ENCODE measurements around the gene RAP1GAP2.

The RAP1GAP2 gene

DNA sequence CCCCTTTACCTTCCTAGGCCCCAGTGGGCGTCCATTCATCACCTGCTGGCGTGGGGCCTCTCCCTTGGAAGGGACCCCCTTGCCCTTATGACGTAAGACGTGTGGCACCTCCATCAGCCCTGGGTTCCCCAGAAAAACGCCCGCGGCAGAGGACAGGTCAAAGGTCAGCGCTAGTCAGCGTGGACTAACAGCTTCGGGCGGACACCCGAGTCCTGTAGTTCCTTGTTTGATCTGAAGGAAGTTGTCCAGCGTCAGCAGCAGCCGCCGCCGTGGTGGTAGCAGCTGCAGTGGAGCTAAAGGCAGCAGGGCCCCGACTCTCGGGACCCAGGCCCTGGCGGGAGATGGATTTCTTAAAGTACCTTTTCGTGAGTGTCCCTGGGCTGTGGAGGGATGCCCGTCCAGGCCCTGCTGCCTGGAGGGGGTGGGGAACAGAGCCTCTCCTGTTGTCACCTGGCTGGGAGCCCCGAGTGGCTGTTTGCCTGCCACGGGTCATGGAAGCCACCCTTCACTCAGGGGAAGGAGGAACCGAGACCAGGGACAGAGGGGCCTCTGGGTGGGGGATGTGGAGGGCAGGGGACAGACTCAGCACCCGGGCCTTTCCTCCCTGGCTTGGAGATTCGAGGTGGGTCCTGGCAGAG, 143.6 kb downstream of the RAP1GAP2 start:
- Histone ChIP-seq H3K36me3 (ENCODE audit: control insufficient read depth in 2 of 2, insufficient read depth in 1 of 2, low read length in 2 of 2) (no peaks in the 10 kb centered on the region), H3K9me3 (ENCODE audit: control insufficient read depth, insufficient read depth, low read depth, low read length) (no peaks in the 10 kb centered on the region), H3K4me3 (ENCODE audit: low read depth, low read length) (no peak overlapping the region), H3K27ac (ENCODE audit: extremely low read depth, low read depth, low read length) (no peak overlapping the region), H3K4me1 (ENCODE audit: control insufficient read depth, insufficient read depth, low read length) (no peaks in the 10 kb centered on the region)
- CTCF ChIA-PET: interaction anchor here (0.8 to 1.0 kb wide), 2 partner anchors 47 to 91 kb away, joined by 3 read pairs; no protein-coding TSS in a partner anchor
- POLR2A ChIA-PET: no interaction called here
- TF ChIP-seq, protein P1, sequence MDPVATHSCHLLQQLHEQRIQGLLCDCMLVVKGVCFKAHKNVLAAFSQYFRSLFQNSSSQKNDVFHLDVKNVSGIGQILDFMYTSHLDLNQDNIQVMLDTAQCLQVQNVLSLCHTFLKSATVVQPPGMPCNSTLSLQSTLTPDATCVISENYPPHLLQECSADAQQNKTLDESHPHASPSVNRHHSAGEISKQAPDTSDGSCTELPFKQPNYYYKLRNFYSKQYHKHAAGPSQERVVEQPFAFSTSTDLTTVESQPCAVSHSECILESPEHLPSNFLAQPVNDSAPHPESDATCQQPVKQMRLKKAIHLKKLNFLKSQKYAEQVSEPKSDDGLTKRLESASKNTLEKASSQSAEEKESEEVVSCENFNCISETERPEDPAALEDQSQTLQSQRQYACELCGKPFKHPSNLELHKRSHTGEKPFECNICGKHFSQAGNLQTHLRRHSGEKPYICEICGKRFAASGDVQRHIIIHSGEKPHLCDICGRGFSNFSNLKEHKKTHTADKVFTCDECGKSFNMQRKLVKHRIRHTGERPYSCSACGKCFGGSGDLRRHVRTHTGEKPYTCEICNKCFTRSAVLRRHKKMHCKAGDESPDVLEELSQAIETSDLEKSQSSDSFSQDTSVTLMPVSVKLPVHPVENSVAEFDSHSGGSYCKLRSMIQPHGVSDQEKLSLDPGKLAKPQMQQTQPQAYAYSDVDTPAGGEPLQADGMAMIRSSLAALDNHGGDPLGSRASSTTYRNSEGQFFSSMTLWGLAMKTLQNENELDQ (tag by site-specific recombination; IDR thresholded peaks at IDR 0.05; ENCODE audit: low read depth): no peak

DNA sequence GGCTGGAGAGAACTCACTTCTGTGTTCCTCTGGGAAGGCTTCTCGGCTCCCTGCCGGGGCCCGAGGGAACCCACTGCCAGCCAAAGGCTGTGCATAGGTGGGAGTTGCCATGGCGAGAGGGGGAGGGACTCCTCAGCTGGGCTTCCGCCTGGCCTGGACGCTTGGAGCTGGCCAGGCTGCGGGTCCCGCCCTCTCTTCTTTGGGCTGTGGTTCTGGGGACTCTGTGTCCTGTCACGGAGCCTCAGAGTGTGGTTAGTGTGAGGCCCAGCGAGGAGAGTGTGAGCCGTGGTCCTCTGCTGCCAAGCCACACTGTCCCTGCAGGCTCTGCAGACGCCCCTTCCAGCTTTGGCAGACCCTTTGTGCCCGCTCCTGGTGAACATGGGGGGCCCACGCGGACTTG, 144.1 kb downstream of the RAP1GAP2 start:
- no peaks in the 10 kb centered on the region for H3K4me1 ChIP-seq (ENCODE audit: control insufficient read depth, insufficient read depth, low read length)
- CTCF ChIA-PET: interaction anchor here (0.6 kb wide), 1 partner anchor 10 kb away, joined by 3 read pairs; no protein-coding TSS in a partner anchor
- POLR2A ChIA-PET: no interaction called here
- H3K4me3 ChIP-seq (ENCODE audit: low read depth, low read length): no peak overlapping the region
- TF ChIP-seq, protein P2, sequence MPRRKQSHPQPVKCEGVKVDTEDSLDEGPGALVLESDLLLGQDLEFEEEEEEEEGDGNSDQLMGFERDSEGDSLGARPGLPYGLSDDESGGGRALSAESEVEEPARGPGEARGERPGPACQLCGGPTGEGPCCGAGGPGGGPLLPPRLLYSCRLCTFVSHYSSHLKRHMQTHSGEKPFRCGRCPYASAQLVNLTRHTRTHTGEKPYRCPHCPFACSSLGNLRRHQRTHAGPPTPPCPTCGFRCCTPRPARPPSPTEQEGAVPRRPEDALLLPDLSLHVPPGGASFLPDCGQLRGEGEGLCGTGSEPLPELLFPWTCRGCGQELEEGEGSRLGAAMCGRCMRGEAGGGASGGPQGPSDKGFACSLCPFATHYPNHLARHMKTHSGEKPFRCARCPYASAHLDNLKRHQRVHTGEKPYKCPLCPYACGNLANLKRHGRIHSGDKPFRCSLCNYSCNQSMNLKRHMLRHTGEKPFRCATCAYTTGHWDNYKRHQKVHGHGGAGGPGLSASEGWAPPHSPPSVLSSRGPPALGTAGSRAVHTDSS (tag by site-specific recombination; IDR thresholded peaks at IDR 0.05): no peak
- TF ChIP-seq ZNF292 (tag by site-specific recombination; IDR thresholded peaks at IDR 0.05; ENCODE audit: borderline replicate concordance, low read depth): no peak
- no peak for TF ChIP-seq HOXD13 (CRISPR knock-in tag; IDR thresholded peaks at IDR 0.05; ENCODE audit: borderline replicate concordance)
- no peak for TF ChIP-seq ZNF660 (tag by site-specific recombination; IDR thresholded peaks at IDR 0.05)
- TF ChIP-seq ZNF654 (tag by site-specific recombination; IDR thresholded peaks at IDR 0.05; ENCODE audit: low read depth): no peak
- no peak for TF ChIP-seq YY2 (tag by site-specific recombination; IDR thresholded peaks at IDR 0.05)
- no peak for TF ChIP-seq OVOL3 (tag by site-specific recombination; IDR thresholded peaks at IDR 0.05)
- TF ChIP-seq ZNF423 (tag by site-specific recombination; IDR thresholded peaks at IDR 0.05): no peak
- TF ChIP-seq, protein P3, sequence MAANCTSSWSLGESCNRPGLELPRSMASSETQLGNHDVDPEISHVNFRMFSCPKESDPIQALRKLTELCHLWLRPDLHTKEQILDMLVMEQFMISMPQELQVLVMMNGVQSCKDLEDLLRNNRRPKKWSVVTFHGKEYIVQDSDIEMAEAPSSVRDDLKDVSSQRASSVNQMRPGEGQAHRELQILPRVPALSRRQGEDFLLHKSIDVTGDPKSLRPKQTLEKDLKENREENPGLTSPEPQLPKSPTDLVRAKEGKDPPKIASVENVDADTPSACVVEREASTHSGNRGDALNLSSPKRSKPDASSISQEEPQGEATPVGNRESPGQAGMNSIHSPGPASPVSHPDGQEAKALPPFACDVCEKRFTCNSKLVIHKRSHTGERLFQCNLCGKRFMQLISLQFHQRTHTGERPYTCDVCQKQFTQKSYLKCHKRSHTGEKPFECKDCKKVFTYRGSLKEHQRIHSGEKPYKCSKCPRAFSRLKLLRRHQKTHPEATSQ (tag by site-specific recombination; IDR thresholded peaks at IDR 0.05): no peak
- TF ChIP-seq, protein P1 (tag by site-specific recombination; IDR thresholded peaks at IDR 0.05; ENCODE audit: low read depth): no peak
- TF ChIP-seq, protein P4, sequence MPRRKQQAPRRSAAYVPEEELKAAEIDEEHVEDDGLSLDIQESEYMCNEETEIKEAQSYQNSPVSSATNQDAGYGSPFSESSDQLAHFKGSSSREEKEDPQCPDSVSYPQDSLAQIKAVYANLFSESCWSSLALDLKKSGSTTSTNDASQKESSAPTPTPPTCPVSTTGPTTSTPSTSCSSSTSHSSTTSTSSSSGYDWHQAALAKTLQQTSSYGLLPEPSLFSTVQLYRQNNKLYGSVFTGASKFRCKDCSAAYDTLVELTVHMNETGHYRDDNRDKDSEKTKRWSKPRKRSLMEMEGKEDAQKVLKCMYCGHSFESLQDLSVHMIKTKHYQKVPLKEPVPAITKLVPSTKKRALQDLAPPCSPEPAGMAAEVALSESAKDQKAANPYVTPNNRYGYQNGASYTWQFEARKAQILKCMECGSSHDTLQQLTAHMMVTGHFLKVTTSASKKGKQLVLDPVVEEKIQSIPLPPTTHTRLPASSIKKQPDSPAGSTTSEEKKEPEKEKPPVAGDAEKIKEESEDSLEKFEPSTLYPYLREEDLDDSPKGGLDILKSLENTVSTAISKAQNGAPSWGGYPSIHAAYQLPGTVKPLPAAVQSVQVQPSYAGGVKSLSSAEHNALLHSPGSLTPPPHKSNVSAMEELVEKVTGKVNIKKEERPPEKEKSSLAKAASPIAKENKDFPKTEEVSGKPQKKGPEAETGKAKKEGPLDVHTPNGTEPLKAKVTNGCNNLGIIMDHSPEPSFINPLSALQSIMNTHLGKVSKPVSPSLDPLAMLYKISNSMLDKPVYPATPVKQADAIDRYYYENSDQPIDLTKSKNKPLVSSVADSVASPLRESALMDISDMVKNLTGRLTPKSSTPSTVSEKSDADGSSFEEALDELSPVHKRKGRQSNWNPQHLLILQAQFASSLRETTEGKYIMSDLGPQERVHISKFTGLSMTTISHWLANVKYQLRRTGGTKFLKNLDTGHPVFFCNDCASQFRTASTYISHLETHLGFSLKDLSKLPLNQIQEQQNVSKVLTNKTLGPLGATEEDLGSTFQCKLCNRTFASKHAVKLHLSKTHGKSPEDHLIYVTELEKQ (tag by site-specific recombination; IDR thresholded peaks at IDR 0.05; ENCODE audit: borderline replicate concordance): no peak
- TF ChIP-seq ZNF121 (tag by site-specific recombination; IDR thresholded peaks at IDR 0.05): no peak
- TF ChIP-seq MZF1 (tag by site-specific recombination; IDR thresholded peaks at IDR 0.05; ENCODE audit: borderline replicate concordance): no peak
- TF ChIP-seq ZNF548 (tag by site-specific recombination; IDR thresholded peaks at IDR 0.05): no peak
- TF ChIP-seq ZNF239 (tag by site-specific recombination; IDR thresholded peaks at IDR 0.05): no peak
- TF ChIP-seq KLF9 (tag by site-specific recombination; IDR thresholded peaks at IDR 0.05; ENCODE audit: low read depth): no peak
- TF ChIP-seq, protein P5, sequence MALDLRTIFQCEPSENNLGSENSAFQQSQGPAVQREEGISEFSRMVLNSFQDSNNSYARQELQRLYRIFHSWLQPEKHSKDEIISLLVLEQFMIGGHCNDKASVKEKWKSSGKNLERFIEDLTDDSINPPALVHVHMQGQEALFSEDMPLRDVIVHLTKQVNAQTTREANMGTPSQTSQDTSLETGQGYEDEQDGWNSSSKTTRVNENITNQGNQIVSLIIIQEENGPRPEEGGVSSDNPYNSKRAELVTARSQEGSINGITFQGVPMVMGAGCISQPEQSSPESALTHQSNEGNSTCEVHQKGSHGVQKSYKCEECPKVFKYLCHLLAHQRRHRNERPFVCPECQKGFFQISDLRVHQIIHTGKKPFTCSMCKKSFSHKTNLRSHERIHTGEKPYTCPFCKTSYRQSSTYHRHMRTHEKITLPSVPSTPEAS (tag by site-specific recombination; IDR thresholded peaks at IDR 0.05): no peak
- TF ChIP-seq SCRT2 (tag by site-specific recombination; IDR thresholded peaks at IDR 0.05): no peak
- no peak for TF ChIP-seq ZNF274 (IDR thresholded peaks at IDR 0.05; ENCODE audit: low read length)
- TF ChIP-seq ZNF274 (tag by site-specific recombination; IDR thresholded peaks at IDR 0.05; ENCODE audit: borderline replicate concordance): no peak
- no peaks in the 10 kb centered on the region for H3K9me3 ChIP-seq (ENCODE audit: control insufficient read depth, insufficient read depth, low read depth, low read length)
- H3K27ac ChIP-seq (ENCODE audit: extremely low read depth, low read depth, low read length): no peak overlapping the region
- H3K36me3 ChIP-seq (ENCODE audit: control insufficient read depth in 2 of 2, insufficient read depth in 1 of 2, low read length in 2 of 2): no peaks in the 10 kb centered on the region
